Stimulated activated CD4-positive, alpha-beta T cell treated with anti-CD3 and anti-CD28 coated beads, TNF-alpha, amount 100 ng/mL, for 24 hours (primary cell): ENCODE results near the gene ZNF746.

Experiments
- DNase-seq, 3 experiments: peaks; one replicate each; pipeline ENCODE4 v3.0.0-alpha.2; 2020; ENCODE audit warnings: low read depth in 3 of 3

Gene ZNF746

DNA sequence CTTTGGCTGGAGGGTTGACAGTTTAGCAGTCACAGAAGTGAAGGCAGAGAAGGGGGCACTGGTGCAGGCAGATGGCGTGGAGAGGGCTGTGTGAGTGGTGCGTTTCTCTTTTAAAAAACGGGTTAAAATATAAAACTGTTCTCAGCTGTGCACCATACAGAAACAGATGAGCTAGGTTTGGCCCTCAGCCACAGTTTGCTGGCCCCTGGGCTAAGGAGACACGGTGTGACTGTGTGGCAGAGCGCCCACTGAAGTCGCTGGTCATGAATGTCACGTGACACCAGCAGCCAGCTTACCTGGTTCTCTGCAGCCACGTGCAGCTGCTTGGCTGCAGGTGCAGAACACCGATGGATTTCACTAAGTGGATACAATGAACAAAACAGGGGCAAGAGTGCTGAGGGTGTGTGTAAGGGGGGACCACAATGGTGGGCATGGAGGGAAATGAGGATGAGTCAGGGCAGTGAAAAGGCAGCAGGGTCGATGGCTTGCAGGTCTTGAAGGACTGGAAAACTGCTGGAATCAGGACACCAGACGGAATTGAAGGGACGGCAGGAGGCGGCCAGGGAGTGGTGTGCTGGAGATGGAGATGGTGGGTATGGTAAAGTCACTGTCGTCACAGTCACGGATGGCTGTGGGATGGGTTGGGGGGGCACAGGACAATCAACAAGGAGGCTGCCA is 7.4 kb downstream of the ZNF746 start:
- no peak for DNase-seq

DNA sequence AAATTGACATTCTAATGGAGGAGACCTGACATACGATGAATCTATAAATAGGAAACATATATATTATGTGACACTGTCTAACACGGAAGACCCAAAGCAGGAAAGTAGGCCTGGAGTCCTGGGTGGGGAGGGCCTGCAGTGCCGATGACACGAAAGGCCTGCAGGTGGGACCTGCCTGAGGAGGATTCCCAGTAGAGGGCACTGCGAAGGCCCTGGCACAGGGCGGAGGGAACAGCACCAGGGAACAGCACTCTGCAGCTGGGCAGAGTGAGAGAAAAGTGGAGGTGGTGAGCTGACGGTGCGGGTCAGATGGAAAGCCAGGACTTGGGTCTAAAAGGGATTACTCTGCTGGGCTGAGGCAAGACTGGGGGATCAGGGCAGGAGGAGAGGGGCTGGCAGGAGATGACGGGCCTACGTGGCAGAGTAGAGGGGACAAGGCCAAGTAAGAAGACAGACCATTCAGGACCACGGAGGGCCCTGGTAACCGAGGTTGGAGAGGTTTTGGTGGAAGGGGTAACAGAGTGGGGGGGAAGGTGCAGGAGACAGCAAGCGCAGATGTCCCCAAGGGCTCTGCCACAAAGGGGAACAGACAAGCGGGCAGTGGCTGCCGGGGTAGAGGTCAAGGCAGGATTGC is 8.1 kb downstream of the ZNF746 start:
- DNase-seq, result no peak

DNA sequence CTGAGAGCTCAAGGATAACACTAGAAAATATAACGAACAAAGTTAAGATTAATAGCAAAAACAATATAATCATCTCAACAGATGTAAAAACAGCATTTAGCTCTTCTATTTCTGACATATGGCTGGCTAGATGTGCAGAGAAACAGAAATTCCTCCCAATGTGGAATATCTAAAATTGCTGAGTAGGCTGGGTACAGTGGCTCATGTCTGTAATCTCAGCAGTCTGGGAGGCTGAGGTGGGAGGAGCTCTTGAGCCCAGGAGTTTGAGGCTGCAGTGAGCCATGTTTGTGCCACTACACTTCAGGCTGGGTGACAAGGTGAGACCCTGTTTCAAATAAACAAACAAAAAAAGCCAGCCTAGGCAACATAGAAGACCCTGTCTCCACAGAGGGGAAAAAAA is 18.0 kb downstream of the ZNF746 start:
- no peak for DNase-seq

DNA sequence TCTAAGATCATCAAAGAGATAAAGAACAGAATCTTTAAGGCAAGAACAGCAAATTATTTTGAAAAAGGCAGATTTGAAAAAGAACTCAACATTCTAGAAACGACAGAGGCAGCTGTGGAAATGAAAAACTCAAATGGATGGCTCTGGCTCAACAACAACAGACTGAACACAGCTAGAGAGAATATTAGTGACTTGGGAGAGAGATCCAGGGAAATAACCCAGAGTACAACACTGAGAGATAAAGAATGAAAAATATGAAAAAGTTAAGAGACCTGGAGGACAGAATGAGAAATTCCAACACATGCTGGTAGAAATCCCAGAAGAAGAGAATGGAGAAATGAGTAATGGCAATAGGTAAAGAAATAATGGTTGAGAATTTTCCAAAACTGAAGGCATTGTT is 18.9 kb downstream of the ZNF746 start:
- DNase-seq, result no peak

DNA sequence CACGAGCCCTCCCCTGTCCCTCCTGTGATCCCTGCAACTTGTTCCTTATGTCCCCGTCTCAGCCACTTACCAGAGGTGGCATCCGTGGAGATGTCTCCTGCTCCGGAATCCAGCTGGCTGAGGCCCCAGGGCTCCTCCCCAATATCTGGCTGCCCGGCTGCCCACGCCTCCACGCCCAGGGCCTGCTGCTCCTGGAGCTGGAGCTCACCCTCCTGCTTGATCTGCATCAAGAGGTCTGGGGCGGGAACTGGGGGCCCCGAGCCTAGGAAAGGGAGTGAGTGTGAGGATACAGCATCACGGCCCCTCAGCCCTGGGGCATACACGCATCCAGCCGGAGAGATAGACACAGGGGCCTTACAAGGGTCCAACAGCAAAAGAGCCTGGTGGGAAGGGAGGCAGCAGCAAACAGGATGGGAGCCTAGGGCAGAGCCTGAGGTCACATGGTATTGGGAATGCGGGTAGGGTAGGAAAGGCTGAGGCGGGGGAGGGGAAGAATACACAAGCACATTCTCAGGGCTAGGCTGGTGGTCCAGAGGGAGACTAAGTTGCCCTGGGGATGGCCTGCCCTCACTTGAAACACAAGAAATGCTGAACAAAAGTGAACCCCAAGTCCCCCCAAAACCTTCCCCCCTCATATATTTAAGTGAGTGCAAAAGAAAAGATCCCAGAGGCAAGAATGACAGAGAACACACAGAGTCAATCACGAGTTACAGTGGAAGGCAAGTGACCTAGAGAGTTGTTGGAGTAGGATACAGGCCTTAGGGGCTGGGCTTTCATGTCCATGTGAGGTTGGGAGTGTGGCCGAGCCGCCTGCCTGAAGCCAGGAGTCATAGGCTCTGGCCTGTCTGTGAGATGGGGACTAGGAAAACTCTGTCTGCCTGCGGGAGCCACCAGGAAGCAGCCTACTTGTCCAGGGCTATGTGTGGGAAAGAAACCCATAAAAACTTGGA is 19.8 kb downstream of the ZNF746 start:
- DNase-seq, result no peak

DNA sequence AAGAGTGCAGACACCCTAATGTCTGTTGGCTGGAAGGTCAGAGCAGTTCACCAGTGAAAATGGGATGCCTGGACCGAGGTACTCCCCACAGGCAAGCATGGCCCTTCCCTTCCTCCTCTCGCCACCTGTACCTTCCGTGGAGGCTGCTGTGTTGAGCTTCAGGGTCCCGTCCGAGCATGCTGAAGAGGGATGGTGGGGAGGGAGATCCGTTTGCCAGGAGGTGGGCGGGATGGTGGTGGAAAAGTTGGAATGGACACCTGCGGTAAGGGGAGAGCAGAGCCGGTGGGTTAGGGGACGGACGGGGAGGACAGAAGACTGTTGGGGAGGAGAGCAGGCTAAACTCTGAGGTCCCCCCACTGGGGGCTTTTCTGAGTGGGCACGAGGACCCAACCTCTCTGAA is 20.8 kb downstream of the ZNF746 start:
- no peak for DNase-seq

DNA sequence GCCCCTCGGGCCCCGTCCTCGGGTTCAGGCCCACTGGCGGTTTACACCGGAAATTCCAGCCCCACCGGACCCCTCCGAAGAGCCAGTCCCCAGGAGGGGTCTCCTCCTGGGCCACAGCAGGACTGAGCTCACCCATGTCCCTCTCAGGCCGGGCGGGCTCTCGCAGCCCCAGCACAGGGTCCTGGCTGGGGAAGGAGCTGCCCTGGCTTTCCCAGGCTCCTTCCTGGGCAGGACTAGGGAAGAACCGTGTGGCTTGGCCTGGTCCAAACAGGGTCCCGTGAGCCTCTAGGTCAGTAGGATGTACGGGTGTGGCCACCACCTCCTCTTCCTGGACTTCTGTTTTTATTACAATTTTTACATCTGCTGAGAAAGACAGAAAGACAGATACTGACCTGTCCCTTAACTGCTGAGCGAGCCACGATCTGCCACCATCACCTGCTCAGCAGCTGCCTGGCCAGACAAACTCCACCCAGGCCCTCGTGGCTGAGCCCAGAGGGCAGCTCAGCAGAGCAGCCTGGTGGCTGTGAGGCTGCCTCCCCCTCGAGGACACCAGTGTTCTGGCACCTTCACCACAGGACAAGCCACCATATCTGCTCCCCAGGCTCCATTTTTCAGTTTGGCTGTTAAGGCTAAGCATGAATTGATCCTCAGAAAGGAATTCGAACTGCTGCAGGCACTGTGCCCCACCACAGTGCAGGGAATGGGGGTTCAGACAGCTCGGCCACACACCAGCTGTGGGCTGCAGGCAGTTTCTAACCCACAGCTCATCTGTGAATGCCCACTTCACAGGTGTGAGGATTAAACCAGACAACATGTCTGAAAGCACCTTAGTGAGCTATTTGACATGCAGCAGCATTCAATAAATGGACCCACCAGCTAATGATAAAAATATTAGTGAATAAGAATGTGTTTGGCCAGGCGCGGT is 22.2 kb downstream of the ZNF746 start:
- no peak for DNase-seq

DNA sequence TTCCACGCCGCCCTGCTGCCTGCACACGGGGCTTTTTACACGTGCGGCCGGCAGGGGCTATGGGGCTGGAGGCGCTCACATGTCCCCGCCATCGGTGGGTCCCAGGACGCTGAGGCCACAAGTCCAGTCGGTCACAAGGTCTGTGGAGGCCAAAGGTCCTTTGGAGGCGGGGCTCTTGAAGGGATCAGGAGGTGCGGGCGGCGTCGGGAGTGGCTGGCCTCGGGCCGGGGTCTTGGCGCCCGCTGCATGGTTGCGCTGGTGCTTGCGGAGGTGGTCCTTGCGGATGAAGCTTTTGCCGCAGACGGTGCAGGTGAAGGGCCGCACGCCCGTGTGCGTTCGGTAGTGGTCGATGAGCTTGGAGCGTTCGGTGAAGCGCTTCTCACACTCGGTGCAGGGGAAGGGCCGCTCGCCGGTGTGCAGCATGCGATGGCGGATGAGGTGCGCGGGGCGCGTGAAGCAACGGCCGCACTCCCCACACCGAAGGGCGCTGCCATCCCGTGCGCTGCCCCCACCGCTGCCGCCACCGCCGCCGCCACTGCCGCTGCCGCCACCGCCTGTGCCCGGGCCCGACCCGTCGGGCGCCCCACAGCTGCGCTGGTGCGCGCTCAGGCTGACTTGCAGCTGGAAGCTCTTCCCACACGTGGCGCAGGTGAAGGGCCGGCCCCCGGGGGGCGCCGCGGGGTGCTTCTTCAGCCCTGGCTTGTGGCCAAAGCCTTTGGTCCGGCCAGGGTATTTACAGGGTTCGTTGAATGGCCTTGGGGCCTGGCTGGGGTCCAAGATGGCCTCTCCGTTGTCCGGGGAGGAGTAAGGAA is 23.1 kb downstream of the ZNF746 start:
- DNase-seq, result no peak

DNA sequence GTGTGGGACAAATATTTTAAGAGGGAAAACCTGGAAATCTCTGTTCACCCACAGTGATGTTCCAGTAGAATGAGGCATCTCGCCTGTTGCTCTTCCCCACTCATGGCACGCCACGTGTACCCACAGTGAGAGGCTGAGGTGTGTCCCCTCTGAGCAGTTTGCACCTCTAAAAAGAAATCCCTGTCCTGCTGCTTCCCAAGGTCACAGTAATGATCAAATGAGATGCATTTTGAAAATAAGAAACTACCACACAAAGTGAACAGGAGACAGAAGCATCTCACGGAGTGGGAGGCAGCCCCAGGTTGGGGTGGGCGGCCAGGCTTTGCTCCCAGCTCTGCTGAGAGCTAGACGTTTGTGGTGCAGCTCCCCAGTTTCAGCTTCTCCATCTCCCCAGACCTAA is 24.4 kb downstream of the ZNF746 start:
- DNase-seq, result no peak

DNA sequence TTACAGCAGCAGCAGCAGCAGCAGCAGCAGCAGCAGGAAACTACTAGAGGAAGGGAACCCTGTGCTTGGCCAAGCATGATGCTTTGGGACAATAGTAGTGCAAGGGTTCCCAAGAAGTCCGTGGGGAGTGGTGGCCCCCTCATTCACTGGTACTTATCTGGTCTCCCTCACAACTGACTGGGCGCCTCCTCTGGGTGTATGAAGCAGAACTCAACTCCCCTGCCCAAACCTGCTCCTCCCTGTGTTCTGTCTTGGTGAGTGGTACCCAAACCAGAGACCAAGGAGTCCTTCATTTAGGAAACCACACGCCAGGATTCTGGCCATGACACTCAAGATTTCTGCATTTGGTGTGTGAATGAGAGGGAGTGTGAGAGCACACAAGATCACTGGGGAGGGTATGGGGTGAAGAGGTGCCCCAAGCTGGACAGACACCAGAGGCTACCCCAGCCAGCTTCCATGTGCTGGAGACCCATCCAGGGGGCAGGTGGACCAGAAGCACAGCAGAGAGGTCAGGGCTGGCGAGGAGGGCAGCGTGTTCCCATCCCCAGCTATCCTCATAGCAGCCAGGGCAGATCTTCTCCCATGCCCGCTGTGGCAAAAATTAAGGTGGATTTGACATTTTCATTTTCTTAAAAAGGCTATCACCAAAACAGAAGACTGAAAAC is 26.2 kb downstream of the ZNF746 start:
- DNase-seq, result no peak

DNA sequence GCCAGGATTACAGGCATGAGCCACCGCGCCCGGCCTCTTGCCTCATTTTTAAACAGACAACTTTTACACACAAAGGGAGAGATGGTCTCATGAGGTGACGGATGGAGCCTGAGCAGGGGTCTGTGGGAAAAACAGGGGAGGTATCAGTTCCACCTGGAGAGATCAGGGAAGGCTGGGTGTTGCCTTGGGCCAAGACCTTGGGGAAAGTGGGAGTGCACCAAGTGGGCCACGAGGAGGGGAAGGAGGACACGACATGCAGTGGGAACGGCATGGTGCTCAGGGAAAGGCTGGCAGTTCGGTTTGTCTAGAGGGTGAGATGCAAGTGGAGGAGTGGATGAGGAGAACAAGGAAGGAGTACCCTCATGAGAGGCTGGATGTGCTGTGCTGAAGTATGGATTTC is 27.8 kb downstream of the ZNF746 start:
- no peak for DNase-seq

DNA sequence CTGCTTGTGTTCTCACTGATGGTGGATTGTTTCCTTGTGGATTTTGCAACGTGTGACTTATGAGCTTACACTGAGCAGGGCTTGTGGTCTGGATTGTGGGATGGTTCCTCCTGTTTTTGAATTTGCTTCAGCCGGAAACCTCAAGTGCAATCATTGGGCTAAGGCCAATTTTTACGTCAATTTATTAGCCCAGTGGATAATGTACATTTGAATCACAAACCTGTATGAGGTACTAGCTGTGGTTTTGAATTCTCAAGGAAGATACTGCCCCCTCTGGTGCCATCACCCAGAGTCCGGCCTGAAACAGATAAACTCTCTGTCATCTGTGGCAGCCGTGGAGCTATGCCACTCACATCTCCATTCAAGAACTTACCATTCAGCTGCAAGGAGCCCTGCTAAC is 29.4 kb downstream of the ZNF746 start:
- DNase-seq, result no peak

DNA sequence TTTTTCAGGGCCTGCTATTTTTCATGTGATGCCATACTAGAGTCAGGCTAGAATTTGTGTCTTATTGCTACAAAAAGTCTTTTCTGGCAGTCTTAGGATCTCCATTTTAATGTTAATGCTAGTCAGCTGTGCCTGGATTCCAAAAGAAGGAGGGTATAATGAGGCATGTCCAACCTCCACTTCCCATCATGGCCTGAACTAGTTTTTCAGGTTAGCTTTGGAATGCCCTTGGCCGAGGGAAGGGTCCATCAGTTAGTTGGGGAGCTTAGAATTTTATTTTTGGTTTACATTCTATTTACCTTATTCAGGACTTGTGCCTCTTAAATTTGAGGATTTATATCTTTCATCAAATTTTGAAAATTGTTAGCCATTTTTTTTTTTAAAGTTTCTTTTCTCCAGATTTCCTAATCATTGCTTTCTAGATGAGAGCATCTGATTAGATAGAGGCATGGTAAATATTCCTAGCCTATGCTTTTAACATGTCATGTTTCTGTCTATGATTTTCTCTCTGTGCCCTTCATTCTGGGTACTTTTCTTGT is 30.2 kb downstream of the ZNF746 start:
- DNase-seq, result no peak

DNA sequence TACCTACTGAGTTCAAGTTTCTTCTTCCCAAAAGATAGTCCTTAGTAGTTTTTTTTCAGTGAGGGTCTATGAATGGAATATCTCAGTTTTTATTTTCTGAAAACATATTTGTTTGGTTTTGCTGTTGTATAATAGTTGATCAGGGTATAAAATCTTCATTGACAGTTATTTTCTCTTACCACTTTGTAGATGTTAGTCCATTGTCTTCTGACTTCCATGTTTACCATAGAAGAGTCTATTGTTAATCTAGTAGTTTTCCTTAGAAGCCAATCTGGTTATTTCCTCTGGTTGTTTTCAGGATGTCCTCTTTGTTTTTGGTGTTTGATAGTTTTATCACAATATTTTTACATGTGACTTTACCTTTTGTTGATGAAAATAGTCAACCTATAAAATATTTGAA is 31.2 kb downstream of the ZNF746 start:
- DNase-seq, result no peak

DNA sequence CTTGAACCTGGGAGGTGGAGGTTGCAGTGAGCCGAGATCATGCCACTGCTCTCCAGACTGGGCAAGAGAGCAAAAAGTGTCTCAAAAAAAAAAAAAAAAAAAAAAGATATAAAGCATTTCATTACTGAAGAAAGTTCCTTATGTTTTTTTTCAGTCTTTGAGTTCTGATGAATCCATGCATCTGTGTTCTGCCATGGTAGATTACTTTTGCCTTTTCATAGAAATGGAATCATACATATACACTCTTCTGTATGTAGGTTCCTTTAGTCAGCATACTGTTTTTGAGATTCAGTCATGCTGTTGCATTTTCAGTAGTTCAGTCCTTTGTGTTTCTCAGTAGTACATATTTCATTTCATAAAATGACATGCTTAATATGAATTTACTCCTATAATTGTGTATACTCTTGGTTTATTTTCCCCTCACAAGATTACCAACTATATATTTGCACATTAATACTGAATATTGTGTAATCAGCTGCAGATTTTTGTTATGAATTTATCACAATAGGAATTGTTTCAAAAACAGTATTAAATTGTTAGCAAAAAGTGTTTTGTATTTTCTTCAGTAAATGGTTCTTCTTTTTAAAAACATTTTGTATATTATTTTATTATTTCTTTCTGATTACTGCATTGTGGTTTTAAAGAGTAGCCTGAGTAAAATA is 34.0 kb downstream of the ZNF746 start:
- DNase-seq, result no peak

DNA sequence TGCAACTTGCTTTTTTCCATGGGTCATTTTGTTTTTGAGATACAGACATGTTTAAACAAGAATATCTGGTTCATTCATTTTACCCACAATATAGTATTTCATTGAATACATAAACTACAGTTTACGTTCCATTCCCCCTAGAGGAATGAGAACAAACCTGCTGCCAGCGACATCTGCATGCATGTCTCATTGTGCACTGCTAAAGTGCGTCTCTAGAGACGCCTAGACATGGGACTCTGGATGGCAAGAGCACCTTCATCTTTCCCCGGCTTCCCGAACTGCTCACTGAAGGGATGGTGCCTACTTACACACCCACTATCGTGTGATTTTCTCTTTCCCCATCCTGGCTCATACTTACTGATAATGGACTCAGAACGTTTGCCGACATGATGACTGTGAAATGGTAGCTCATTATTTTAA is 35.5 kb downstream of the ZNF746 start:
- DNase-seq, result no peak

DNA sequence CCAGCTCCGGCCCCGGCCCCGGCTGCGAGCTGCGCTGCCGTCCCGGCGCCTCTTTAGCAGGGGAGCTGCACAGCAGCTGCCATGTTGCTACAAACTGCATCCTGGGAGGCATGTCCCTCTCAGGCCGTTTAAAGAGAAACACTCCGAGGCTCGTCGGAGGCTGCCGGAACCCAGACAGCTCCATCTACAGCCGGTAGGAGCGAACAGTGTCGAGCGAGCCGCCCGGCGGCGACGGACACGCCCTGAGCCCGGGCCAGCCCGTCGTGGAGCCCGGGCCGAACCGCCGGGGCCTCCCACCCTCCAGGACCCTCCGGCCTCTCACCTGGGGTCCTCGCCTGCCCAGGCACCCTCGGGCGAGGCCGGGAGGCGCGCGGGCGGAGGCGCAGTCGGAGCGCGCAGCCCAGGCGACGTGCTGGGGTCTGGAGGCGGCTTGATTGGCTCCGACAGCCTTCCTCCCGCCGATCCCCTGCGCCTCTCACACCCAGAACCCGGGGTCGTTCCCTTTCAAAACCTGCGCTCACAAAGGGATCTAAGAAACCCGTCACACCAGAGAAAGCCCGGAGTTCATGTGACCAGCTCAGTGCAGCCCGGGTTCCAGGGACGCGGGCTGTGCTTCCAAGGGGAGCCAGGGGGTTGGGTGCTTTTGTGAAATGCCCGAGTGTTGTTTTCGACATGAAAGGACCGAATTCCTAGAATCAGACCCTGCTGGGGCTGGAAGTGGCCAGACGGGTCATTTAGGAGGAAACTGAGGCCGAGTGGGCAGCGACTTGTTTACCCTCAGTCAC is 36.9 kb downstream of the ZNF746 start, which contains the start of gene ZNF777:
ZNF777 (minus strand) TSS at position 570 of the 785 bp plus-strand sequence. CDS start 5,040 bp downstream, outside the sequence.
- DNase-seq, result peak; percentile 65 to 78 (median 73)
